IMR-90 (cell line): Measurements from ENCODE around the gene LRRC2. TPM values are rescaled to one million over a fixed set of nuclear protein-coding genes. Genes with fewer than 3 reads are reported as not detected.
A peak's percentile ranks its signal among the peaks of the same experiment; 100 is the strongest.

ENCODE experiments used
- ATAC-seq: fragments of 200-7000 bp; cut with Tn5 transposase; 2 replicates; pipeline ENCODE4 v1.9.1; 2020; ENCODE audit warnings: low read depth, mild to moderate bottlenecking, moderate library complexity
- BruUV-seq: library from RNA; stranded (reverse); fragments of 400-500 nt; replicated peaks from 2 replicates; lab custom pipeline; 2021; lab: Mats Ljungman, UMichigan
- CTCF ChIA-PET: fragments of 300-600 bp; formaldehyde crosslinking; extraction: SDS; loops from one replicate; lab custom pipeline; 2021; ENCODE audit warnings: antibody characterized with exemption; lab: Yijun Ruan, JAX
- POLR2A ChIA-PET: fragments of 300-600 bp; sonication (Branson Sonifier 250); formaldehyde crosslinking; loops from one replicate; lab custom pipeline; 2022; ENCODE audit warnings: antibody characterized with exemption; ENCODE audit not compliant: unreplicated experiment; lab: Charles Lee
- DNase-seq: peaks from one replicate; pipeline ENCODE4 v3.0.0; 2013
- H2AFZ ChIP-seq: replicated peaks from 2 replicates; pipeline ENCODE3; 2013; ENCODE audit warnings: low read length, mild to moderate bottlenecking; ENCODE audit not compliant: poor library complexity
- H2AK5ac ChIP-seq: 2 replicates; pipeline ENCODE4 v1.6.1; 2013; ENCODE audit warnings: low read depth, low read length, inconsistent platforms
- H2AK9ac ChIP-seq: replicated peaks from 2 replicates; pipeline ENCODE3; 2013; ENCODE audit warnings: mild to moderate bottlenecking, low read depth, low read length, moderate library complexity; ENCODE audit not compliant: poor library complexity
- H2BK120ac ChIP-seq: 2 replicates; pipeline ENCODE4 v1.6.1; 2013; ENCODE audit warnings: low read depth, low read length, inconsistent platforms
- H2BK15ac ChIP-seq: 3 replicates; pipeline ENCODE4 v1.6.1; 2013; ENCODE audit warnings: low read depth, low read length, inconsistent platforms
- H2BK20ac ChIP-seq: 2 replicates; pipeline ENCODE4 v1.6.1; 2013; ENCODE audit warnings: low read depth, mild to moderate bottlenecking, inconsistent platforms, low read length, moderate library complexity
- H2BK5ac ChIP-seq: 2 replicates; pipeline ENCODE4 v1.6.1; 2013; ENCODE audit warnings: mild to moderate bottlenecking, low read depth, low read length, inconsistent platforms; ENCODE audit not compliant: poor library complexity, severe bottlenecking
- H3K14ac ChIP-seq: replicated peaks from 2 replicates; pipeline ENCODE4 v1.6.1; 2013; ENCODE audit warnings: low read depth, low read length, inconsistent platforms
- H3K18ac ChIP-seq: 2 replicates; pipeline ENCODE4 v1.6.1; 2013; ENCODE audit warnings: low read depth, low read length, control low read depth
- H3K23ac ChIP-seq: 2 replicates; pipeline ENCODE4 v1.6.1; 2013; ENCODE audit warnings: low read depth, low read length, inconsistent platforms
- H3K27ac ChIP-seq: 2 replicates; pipeline ENCODE4 v1.5.1; 2013; ENCODE audit warnings: mild to moderate bottlenecking, control low read depth, low read length; ENCODE audit not compliant: insufficient read depth
- H3K27me3 ChIP-seq: 2 replicates; pipeline ENCODE4 v1.6.1; 2013; ENCODE audit warnings: low read length; ENCODE audit not compliant: control insufficient read depth, insufficient read depth
- H3K36me3 ChIP-seq: 2 replicates; pipeline ENCODE4 v1.6.1; 2013; ENCODE audit warnings: low read length, mixed read lengths; ENCODE audit not compliant: control insufficient read depth, insufficient read depth
- H3K4ac ChIP-seq: 2 replicates; pipeline ENCODE4 v1.6.1; 2013; ENCODE audit warnings: low read depth, low read length, inconsistent platforms
- H3K4me1 ChIP-seq: 2 replicates; pipeline ENCODE4 v1.6.1; 2013; ENCODE audit warnings: low read length, mixed read lengths; ENCODE audit not compliant: control insufficient read depth, insufficient read depth
- H3K4me2 ChIP-seq: 2 replicates; pipeline ENCODE4 v1.6.1; 2013; ENCODE audit warnings: low read depth, mild to moderate bottlenecking, control low read depth, low read length, moderate library complexity
- H3K4me3 ChIP-seq: 2 replicates; pipeline ENCODE4 v1.5.1; 2013; ENCODE audit warnings: low read depth, mild to moderate bottlenecking, control low read depth, low read length, moderate library complexity; ENCODE audit not compliant: insufficient read depth
- H3K56ac ChIP-seq: 2 replicates; pipeline ENCODE4 v1.6.1; 2013; ENCODE audit warnings: low read length, inconsistent platforms; ENCODE audit not compliant: insufficient read depth; ENCODE audit errors: extremely low read depth
- H3K79me1 ChIP-seq, 2 experiments: 2 replicates each; pipeline ENCODE4 v1.6.1; 2013; ENCODE audit warnings: low read length in 2 of 2, inconsistent platforms in 1 of 2, low read depth in 1 of 2
- H3K9ac ChIP-seq: 2 replicates; pipeline ENCODE4 v1.6.1; 2013; ENCODE audit warnings: low read depth, low read length, control low read depth
- H3K9me1 ChIP-seq: 2 replicates; pipeline ENCODE4 v1.6.1; 2013; ENCODE audit warnings: low read length, inconsistent platforms; ENCODE audit not compliant: insufficient read depth
- H3K9me3 ChIP-seq: 2 replicates; pipeline ENCODE4 v1.6.1; 2013; ENCODE audit warnings: low read length; ENCODE audit not compliant: control insufficient read depth, insufficient read depth
- H4K20me1 ChIP-seq: 2 replicates; pipeline ENCODE4 v1.6.1; 2013; ENCODE audit warnings: low read length, inconsistent platforms; ENCODE audit not compliant: insufficient read depth
- H4K5ac ChIP-seq: 2 replicates; pipeline ENCODE4 v1.6.1; 2013; ENCODE audit warnings: mild to moderate bottlenecking, low read depth, low read length, control low read depth
- H4K8ac ChIP-seq, 2 experiments: 2 replicates each; pipeline ENCODE4 v1.6.1; 2013; ENCODE audit warnings: low read depth in 2 of 2, low read length in 2 of 2, control low read depth in 1 of 2, inconsistent platforms in 1 of 2
- H4K91ac ChIP-seq: 2 replicates; pipeline ENCODE4 v1.6.1; 2013; ENCODE audit warnings: low read depth, low read length, inconsistent platforms; ENCODE audit not compliant: insufficient read depth
- BHLHE40 ChIP-seq: fragments of 150-350 bp; IDR thresholded peaks from 2 replicates; pipeline ENCODE4 v1.6.1; 2016; ENCODE audit warnings: mild to moderate bottlenecking, low read depth, low read length
- CHD1 ChIP-seq: IDR thresholded peaks from 2 replicates; pipeline ENCODE4 v1.6.1; 2012; ENCODE audit warnings: low read depth, low read length, improper control_type of control experiment
- ELK1 ChIP-seq: fragments of 150-350 bp; IDR thresholded peaks from 2 replicates; pipeline ENCODE4 v1.6.1; 2016; ENCODE audit warnings: low read depth, mild to moderate bottlenecking, low read length, moderate library complexity, borderline replicate concordance
- NFE2L2 ChIP-seq: fragments of 150-350 bp; IDR thresholded peaks from 2 replicates; pipeline ENCODE4 v1.6.1; 2016; ENCODE audit warnings: low read depth, mild to moderate bottlenecking, low read length
- RAD21 ChIP-seq: IDR thresholded peaks from 2 replicates; pipeline ENCODE4 v1.6.1; 2012; ENCODE audit warnings: low read length, improper control_type of control experiment
- USF2 ChIP-seq: fragments of 150-350 bp; IDR thresholded peaks from 2 replicates; pipeline ENCODE4 v1.6.1; 2017; ENCODE audit warnings: mild to moderate bottlenecking, antibody characterized with exemption, low read length, low read depth
- WGBS, 2 experiments: methylation state at CpG; one replicate each; pipeline versions ENCODE4 v1.1.5 to v1.1.7; 2013; ENCODE audit warnings: missing lambda C conversion rate in 2 of 2; ENCODE audit not compliant: insufficient read length in 1 of 2; ENCODE audit errors: extremely low coverage in 2 of 2; 5-methylcytosine and 5-hydroxymethylcytosine counted together
- dilution Hi-C: fragments of 300-500 bp; cut with HindIII; formaldehyde crosslinking; loops from one replicate; pipeline ENCODE4 v1.14.3; 2018; ENCODE audit warnings: low sequenced_read_pairs; ENCODE audit not compliant: unreplicated experiment
- in situ Hi-C: fragments of 300-500 bp; cut with MboI; formaldehyde crosslinking; loops from 3 replicates; pipeline ENCODE4 v1.14.3; 2019; ENCODE audit warnings: low sequenced_read_pairs, inconsistent platforms, mixed read lengths
- intact Hi-C: fragments of 100-400 bp; cut with micrococcal nuclease; formaldehyde crosslinking; loops from 2 replicates; pipeline ENCODE4 v1.10.0; 2022
- polyA plus RNA-seq, 3 experiments: library from polyadenylated mRNA; depleted of rRNA; stranded (reverse); fragments of >200 nt; gene quantifications; 2 replicates each; pipeline ENCODE4 v1.2.3, GENCODE V29; 2012; ENCODE audit warnings: low replicate concordance in 1 of 3
- total RNA-seq: library from RNA; depleted of rRNA; stranded (reverse); fragments of >200 nt; gene quantifications from 2 replicates; pipeline ENCODE4 v1.2.3, GENCODE V29; 2012

Gene LRRC2
- total and polyA plus RNA-seq, 2 of the 4 experiments (the other 2 are of a cell fraction) = 2.9 to 4.1 TPM

GRCh38 chr3:46537779-46538178 is 28.3 kb downstream of the LRRC2 start:
- Histone ChIP-seq H4K91ac (peak overlapping the region; percentile 80), H3K27ac (no peak overlapping the region), H4K8ac (peak overlapping the region in 1 of 2 experiments; percentile 71; a peak in 3 of 4 replicates), H2BK20ac (peak overlapping the region; percentile 83), H3K18ac (peak overlapping the region; percentile 51; the same call in 1 of the 2 replicates), H4K5ac (peak overlapping the region; percentile 1; the same call in 1 of the 2 replicates), H3K79me1 (peaks cover 0 to 2% of the 10 kb centered on the region in 2 experiments; a peak in 1 of 4 replicates), H3K56ac (no peak overlapping the region), H3K23ac (peak overlapping the region; percentile 85), H3K9me3 (no peaks in the 10 kb centered on the region), H3K36me3 (peaks cover 15% of the 10 kb centered on the region; the same call in 1 of the 2 replicates), H3K9ac (no peak overlapping the region), H3K14ac (peak overlapping the region; percentile 64), H4K20me1 (no peaks in the 10 kb centered on the region), H2AFZ (peak overlapping the region; percentile 40), H3K4ac (peak overlapping the region; percentile 55), H2BK5ac (peak overlapping the region; percentile 69), H2BK15ac (peak overlapping the region; percentile 70; the same call in 2 of the 3 replicates), H3K9me1 (peaks cover 27% of the 10 kb centered on the region), H2AK9ac (peak overlapping the region; percentile 9), H3K4me1 (peaks cover 20% of the 10 kb centered on the region), H2AK5ac (peak overlapping the region; percentile 86; the same call in 1 of the 2 replicates), H3K4me2 (no peak overlapping the region), H3K27me3 (no peaks in the 10 kb centered on the region), H2BK120ac (peak overlapping the region; percentile 76), H3K4me3 (no peak overlapping the region)
- no CpG with 5 or more reads among the region's 5 CpGs for WGBS, 2 experiments
- in situ Hi-C loops = no loop called here
- DNase-seq (no peak), ATAC-seq (peak; percentile 7; the same call in 1 of the 2 replicates)
- CTCF ChIA-PET = interaction anchor here (0.7 to 1.2 kb wide), 3 partner anchors 21 to 991 kb away, joined by 3 to 6 read pairs (median 3); no protein-coding TSS in a partner anchor
- POLR2A ChIA-PET = no interaction called here
- dilution Hi-C loops = no loop called here
- BruUV-seq = no TSS peak
- TF ChIP-seq ELK1 (no peak), BHLHE40 (no peak), USF2 (no peak), NFE2L2 (no peak), CHD1 (no peak), RAD21 (no peak)
- intact Hi-C loops = no loop called here
